Activated naive CD8-positive, alpha-beta T cell (primary cell): Measurements from ENCODE around the gene GPR4.

ENCODE experiments used
- H3K27ac Mint-ChIP-seq: one replicate; pipeline ENCODE4 v1.8.0; 2021; ENCODE audit warnings: mixed read lengths
- H3K27me3 Mint-ChIP-seq: one replicate; pipeline ENCODE4 v1.8.0; 2021; ENCODE audit warnings: mixed read lengths
- H3K36me3 Mint-ChIP-seq: one replicate; pipeline ENCODE4 v1.8.0; 2021; ENCODE audit warnings: mixed read lengths
- H3K4me1 Mint-ChIP-seq: one replicate; pipeline ENCODE4 v1.8.0; 2021; ENCODE audit warnings: low read depth, mixed read lengths
- H3K4me3 Mint-ChIP-seq: one replicate; pipeline ENCODE4 v1.8.0; 2021; ENCODE audit warnings: mild to moderate bottlenecking, mixed read lengths
- H3K9me3 Mint-ChIP-seq: one replicate; pipeline ENCODE4 v1.8.0; 2021; ENCODE audit warnings: low read depth, mixed read lengths

GPR4 gene

GRCh38 chr19:45601524-45602374 is at the start of gene GPR4:
GPR4 (minus strand) TSS chr19:45602212; CDS start chr19:45591866, 10,346 bp downstream.
- Mint-ChIP-seq H3K4me3 (peak within 1 kb of the TSS; percentile 21), H3K9me3 (no peaks in the 10 kb centered on the region), H3K4me1 (peaks cover 34% of the 10 kb centered on the region), H3K27ac (no peak within 1 kb of the TSS), H3K36me3 (no peaks in the 10 kb centered on the region), H3K27me3 (peaks cover 35% of the 10 kb centered on the region)

- H3K4me3 Mint-ChIP-seq: no peak overlapping the region
Observed at GRCh38 chr19:45650722-45651121, 48.7 kb upstream of the GPR4 start.

GRCh38 chr19:45646345-45646698 is 44.3 kb upstream of the GPR4 start:
- H3K4me1 Mint-ChIP-seq: peaks cover 26% of the 10 kb centered on the region
- H3K9me3 Mint-ChIP-seq: no peaks in the 10 kb centered on the region
- no peak overlapping the region for H3K27ac Mint-ChIP-seq
- H3K27me3 Mint-ChIP-seq: peaks cover 3% of the 10 kb centered on the region
- peaks cover 1% of the 10 kb centered on the region for H3K36me3 Mint-ChIP-seq
- peak overlapping the region; percentile 80 for H3K4me3 Mint-ChIP-seq

More at GRCh38 chr19:45650722-45651121, 48.7 kb upstream of the GPR4 start:
- no peaks in the 10 kb centered on the region for H3K36me3 Mint-ChIP-seq
- no peak overlapping the region for H3K27ac Mint-ChIP-seq
- peaks cover 8% of the 10 kb centered on the region for H3K4me1 Mint-ChIP-seq
- H3K9me3 Mint-ChIP-seq: no peaks in the 10 kb centered on the region
- peaks cover 3% of the 10 kb centered on the region for H3K27me3 Mint-ChIP-seq

- H3K4me1 Mint-ChIP-seq: peaks cover 31% of the 10 kb centered on the region
- H3K27ac Mint-ChIP-seq: no peak overlapping the region
- H3K36me3 Mint-ChIP-seq: peaks cover 6% of the 10 kb centered on the region
- no peaks in the 10 kb centered on the region for H3K9me3 Mint-ChIP-seq
- H3K27me3 Mint-ChIP-seq: peaks cover 3% of the 10 kb centered on the region
- peak overlapping the region; percentile 80 for H3K4me3 Mint-ChIP-seq
Observed at GRCh38 chr19:45645631-45646344, 43.8 kb upstream of the GPR4 start.

GRCh38 chr19:45645068-45645630 is 43.1 kb upstream of the GPR4 start:
- H3K27ac Mint-ChIP-seq: no peak overlapping the region
- H3K36me3 Mint-ChIP-seq: peaks cover 7% of the 10 kb centered on the region
- H3K4me3 Mint-ChIP-seq: peak overlapping the region; percentile 80
- no peaks in the 10 kb centered on the region for H3K9me3 Mint-ChIP-seq
- peaks cover 33% of the 10 kb centered on the region for H3K4me1 Mint-ChIP-seq
- H3K27me3 Mint-ChIP-seq: peaks cover 3% of the 10 kb centered on the region

- peak overlapping the region; percentile 22 for H3K27ac Mint-ChIP-seq
- H3K4me3 Mint-ChIP-seq: no peak overlapping the region
- H3K36me3 Mint-ChIP-seq: peaks cover 7% of the 10 kb centered on the region
- H3K27me3 Mint-ChIP-seq: peaks cover 3% of the 10 kb centered on the region
- no peaks in the 10 kb centered on the region for H3K9me3 Mint-ChIP-seq
- peaks cover 33% of the 10 kb centered on the region for H3K4me1 Mint-ChIP-seq
Observed at GRCh38 chr19:45643927-45644771, 42.1 kb upstream of the GPR4 start.

- peak overlapping the region; percentile 96 for H3K4me3 Mint-ChIP-seq
- H3K27me3 Mint-ChIP-seq: peaks cover 3% of the 10 kb centered on the region
- peaks cover 7% of the 10 kb centered on the region for H3K36me3 Mint-ChIP-seq
- H3K27ac Mint-ChIP-seq: peak overlapping the region; percentile 95
- peaks cover 39% of the 10 kb centered on the region for H3K4me1 Mint-ChIP-seq
- no peaks in the 10 kb centered on the region for H3K9me3 Mint-ChIP-seq
Observed at GRCh38 chr19:45643024-45643926, 41.3 kb upstream of the GPR4 start.

- H3K36me3 Mint-ChIP-seq: peaks cover 7% of the 10 kb centered on the region
- peak overlapping the region; percentile 96 for H3K4me3 Mint-ChIP-seq
- H3K4me1 Mint-ChIP-seq: peaks cover 39% of the 10 kb centered on the region
- peak overlapping the region; percentile 99 for H3K27ac Mint-ChIP-seq
- no peaks in the 10 kb centered on the region for H3K9me3 Mint-ChIP-seq
- H3K27me3 Mint-ChIP-seq: peaks cover 3% of the 10 kb centered on the region
Observed at GRCh38 chr19:45641274-45642105, 39.5 kb upstream of the GPR4 start.

GRCh38 chr19:45640849-45641273 is 38.8 kb upstream of the GPR4 start:
- no peaks in the 10 kb centered on the region for H3K27me3 Mint-ChIP-seq

GRCh38 chr19:45638930-45639729 is 37.1 kb upstream of the GPR4 start, which contains the start of gene EML2:
EML2 (minus strand) TSS chr19:45639397; CDS start chr19:45639376, 21 bp downstream.
- Mint-ChIP-seq H3K27ac (peak within 1 kb of the TSS; percentile 89), H3K4me1 (peaks cover 30% of the 10 kb centered on the region)

More at GRCh38 chr19:45640849-45641273, 38.8 kb upstream of the GPR4 start:
- H3K4me3 Mint-ChIP-seq: peak overlapping the region; percentile 96
- peaks cover 7% of the 10 kb centered on the region for H3K36me3 Mint-ChIP-seq
- H3K27ac Mint-ChIP-seq: peak overlapping the region; percentile 99
- H3K4me1 Mint-ChIP-seq: peaks cover 33% of the 10 kb centered on the region
- H3K9me3 Mint-ChIP-seq: no peaks in the 10 kb centered on the region

GRCh38 chr19:45637890-45638667 is 36.1 kb upstream of the GPR4 start:
- Mint-ChIP-seq H3K27me3 (no peaks in the 10 kb centered on the region), H3K4me3 (peak overlapping the region; percentile 93), H3K9me3 (no peaks in the 10 kb centered on the region), H3K27ac (no peak overlapping the region), H3K36me3 (peaks cover 7% of the 10 kb centered on the region), H3K4me1 (peaks cover 22% of the 10 kb centered on the region)

More at GRCh38 chr19:45638930-45639729, 37.1 kb upstream of the GPR4 start, which contains the start of gene EML2:
- peaks cover 7% of the 10 kb centered on the region for H3K36me3 Mint-ChIP-seq
- H3K4me3 Mint-ChIP-seq: peak within 1 kb of the TSS; percentile 93
- H3K9me3 Mint-ChIP-seq: no peaks in the 10 kb centered on the region
- H3K27me3 Mint-ChIP-seq: no peaks in the 10 kb centered on the region
